22Rv1 (cell line): ENCODE results near the gene CCDC43.
"Not testable (repeated sequence)": the region's sequence is repeated elsewhere in the genome, so short reads cannot be mapped to it uniquely, and the experiment has no call there.

Experiments used
- H3K27ac ChIP-seq: fragments of 450-650 bp; 2 replicates; pipeline ENCODE4 v1.5.1; 2017
- CTCF ChIP-seq: fragments of 450-650 bp; IDR thresholded peaks from 2 replicates; pipeline ENCODE4 v1.5.1; 2017; ENCODE audit warnings: mild to moderate bottlenecking
- ZFX ChIP-seq: fragments of 450-650 bp; IDR thresholded peaks from 2 replicates; pipeline ENCODE4 v1.6.1; 2017; ENCODE audit warnings: antibody characterized with exemption, borderline replicate concordance

CCDC43 gene

GRCh38 chr17:44689477-44690217 lies at the start of gene CCDC43:
CCDC43 (minus strand) TSS chr17:44689776; CDS start chr17:44689753, 23 bp downstream.
- TF ChIP-seq CTCF (no peak), ZFX (no peak)
- H3K27ac ChIP-seq: peak within 1 kb of the TSS; percentile 100

- TF ChIP-seq CTCF: no peak
- no peak for TF ChIP-seq ZFX
- H3K27ac ChIP-seq: no peak overlapping the region
These were observed 48.8 kb upstream of the CCDC43 start for GRCh38 chr17:44738214-44738906.

- no peak overlapping the region for H3K27ac ChIP-seq
These were observed 47.1 kb upstream of the CCDC43 start for GRCh38 chr17:44736551-44737240.

GRCh38 chr17:44734272-44734671 lies 44.7 kb upstream of the CCDC43 start:
- TF ChIP-seq CTCF (no peak), ZFX (no peak)
- no peak overlapping the region for H3K27ac ChIP-seq

More at GRCh38 chr17:44736551-44737240, 47.1 kb upstream of the CCDC43 start:
- TF ChIP-seq ZFX (no peak), CTCF (no peak)

- TF ChIP-seq CTCF: peak; percentile 45
- TF ChIP-seq ZFX: no peak
- no peak overlapping the region for H3K27ac ChIP-seq
These were observed 44.2 kb upstream of the CCDC43 start for GRCh38 chr17:44733753-44734152.

GRCh38 chr17:44726121-44726520 lies 36.5 kb upstream of the CCDC43 start:
- H3K27ac ChIP-seq: not testable (repeated sequence)

- no peak for TF ChIP-seq ZFX
- no peak for TF ChIP-seq CTCF
- no peak overlapping the region for H3K27ac ChIP-seq
These were observed 32.7 kb upstream of the CCDC43 start for GRCh38 chr17:44722254-44722653.
